Hepatocyte (in vitro differentiated cells): ENCODE measurements around the gene POF1B. TPM values are rescaled to one million over a fixed set of nuclear protein-coding genes. Genes with fewer than 3 reads are reported as not detected.

Source experiments
- DNase-seq: peaks from one replicate; pipeline ENCODE4 v3.0.0-alpha.2; 2016; ENCODE audit warnings: low spot score
- H2AFZ ChIP-seq: fragments of 200-600 bp; sonication (generic); 2 replicates; pipeline ENCODE4 v1.6.0; 2016; ENCODE audit warnings: antibody characterized with exemption, mild to moderate bottlenecking
- H3K27ac ChIP-seq: fragments of 200-600 bp; sonication (generic); 2 replicates; pipeline ENCODE4 v1.5.1; 2016; ENCODE audit warnings: mild to moderate bottlenecking
- H3K27me3 ChIP-seq: fragments of 200-600 bp; sonication (generic); 2 replicates; pipeline ENCODE4 v1.6.1; 2016
- H3K36me3 ChIP-seq: fragments of 200-600 bp; sonication (generic); replicated peaks from 2 replicates; pipeline ENCODE4 v1.5.1; 2016; ENCODE audit warnings: low read depth; ENCODE audit not compliant: insufficient read depth
- H3K4me1 ChIP-seq: fragments of 200-600 bp; sonication (generic); 2 replicates; pipeline ENCODE4 v1.5.1; 2016; ENCODE audit warnings: mild to moderate bottlenecking, moderate library complexity; ENCODE audit not compliant: insufficient read depth
- H3K4me2 ChIP-seq: fragments of 200-600 bp; sonication (generic); 2 replicates; pipeline ENCODE4 v1.6.0; 2016
- H3K4me3 ChIP-seq: fragments of 200-600 bp; sonication (generic); 2 replicates; pipeline ENCODE4 v1.5.1; 2016; ENCODE audit warnings: mild to moderate bottlenecking
- H3K79me2 ChIP-seq: fragments of 200-600 bp; sonication (generic); 2 replicates; pipeline ENCODE4 v1.6.0; 2017; ENCODE audit warnings: mild to moderate bottlenecking
- H3K9me2 ChIP-seq: fragments of 200-600 bp; sonication (generic); replicated peaks from 2 replicates; pipeline ENCODE4 v1.6.0; 2017; ENCODE audit warnings: mild to moderate bottlenecking; ENCODE audit not compliant: insufficient read depth
- H3K9me3 ChIP-seq: fragments of 200-600 bp; sonication (generic); 2 replicates; pipeline ENCODE4 v1.5.1; 2016; ENCODE audit warnings: low read depth, mild to moderate bottlenecking
- H4K20me1 ChIP-seq: fragments of 200-600 bp; sonication (generic); 2 replicates; pipeline ENCODE4 v1.6.0; 2016; ENCODE audit warnings: mild to moderate bottlenecking; ENCODE audit not compliant: insufficient read depth, poor library complexity, severe bottlenecking
- EZH2 ChIP-seq: fragments of 200-600 bp; sonication (generic); IDR thresholded peaks from 2 replicates; pipeline ENCODE4 v1.6.1; 2016; ENCODE audit warnings: antibody characterized with exemption, mild to moderate bottlenecking, borderline replicate concordance
- EZH2phosphoT487 ChIP-seq: fragments of 200-600 bp; sonication (generic); IDR thresholded peaks from one replicate; pipeline ENCODE4 v1.6.1; 2018; ENCODE audit warnings: antibody characterized with exemption, mild to moderate bottlenecking, low read depth, moderate library complexity; ENCODE audit not compliant: unreplicated experiment, severe bottlenecking
- WGBS: methylation state at CpG from one replicate; pipeline ENCODE4 v1.1.6; 2016; ENCODE audit warnings: low lambda C conversion rate; ENCODE audit errors: missing lambda C conversion rate; 5-methylcytosine and 5-hydroxymethylcytosine counted together
- polyA plus RNA-seq: library from polyadenylated mRNA; unstranded; fragments of >200 nt; fragmentation: Nextera tagmentation; extraction: Ambion mirVana; gene quantifications from 2 replicates; pipeline ENCODE4 v1.2.1, GENCODE V29; 2016
- total RNA-seq: library from RNA; depleted of rRNA; stranded (reverse); fragments of >200 nt; gene quantifications from 2 replicates; pipeline ENCODE4 v1.2.3, GENCODE V29; 2014
- TF ChIP-seq, protein P1 (sequence below): fragments of 200-600 bp; sonication (generic); IDR thresholded peaks from 2 replicates; pipeline ENCODE4 v1.5.1; 2016; ENCODE audit warnings: antibody characterized with exemption, mild to moderate bottlenecking; ENCODE audit not compliant: poor library complexity

POF1B gene
- total RNA-seq (33.4 and 35.2 TPM in 2 replicates), polyA plus RNA-seq (11.3 and 11.8 TPM in 2 replicates)

DNA sequence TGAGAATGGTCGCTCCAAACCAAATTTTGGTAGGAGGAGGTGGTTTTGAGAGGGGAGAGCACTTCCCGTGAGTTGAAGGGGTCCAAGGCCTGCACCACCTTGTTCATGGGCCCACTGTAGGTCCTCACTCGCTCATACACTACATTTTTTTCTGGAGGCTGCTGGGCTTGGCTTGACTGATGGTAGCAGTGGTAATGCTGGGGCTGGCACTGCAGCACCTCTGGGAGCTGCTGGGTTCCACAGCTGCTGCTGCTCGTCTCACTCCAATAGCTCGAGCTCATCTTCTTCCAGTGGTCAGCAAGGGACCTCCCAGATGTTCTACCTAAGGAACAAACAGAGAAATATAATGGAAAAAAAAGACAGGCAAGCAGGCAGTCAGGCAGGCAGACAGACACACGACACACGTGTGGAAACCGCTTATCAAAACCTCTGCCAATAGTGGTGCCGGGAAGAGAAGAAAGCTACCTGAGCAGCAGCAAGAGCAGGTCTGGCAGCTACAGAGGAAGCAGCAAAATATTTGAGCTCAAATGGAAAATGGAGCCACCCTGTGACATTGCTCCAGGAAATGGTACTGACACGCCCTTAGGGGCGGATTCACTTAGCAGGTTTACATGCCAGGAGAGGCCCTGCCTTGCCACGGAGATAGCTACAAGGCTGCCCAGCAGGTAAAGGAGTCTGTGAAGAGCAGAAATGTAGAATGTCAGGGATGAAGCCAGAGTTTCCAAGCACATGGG lies at the start of gene POF1B:
Gene POF1B (minus strand): TSS at position 492 of the 734 bp plus-strand sequence. CDS start 211 bp downstream, at position 281.
- H3K36me3 ChIP-seq = no peaks in the 10 kb centered on the region
- no peaks in the 10 kb centered on the region for H3K9me3 ChIP-seq
- H3K4me2 ChIP-seq = peak within 1 kb of the TSS; percentile 51
- peaks cover 13% of the 10 kb centered on the region for H3K79me2 ChIP-seq
- H3K4me3 ChIP-seq = peak within 1 kb of the TSS; percentile 26
- TF ChIP-seq EZH2phosphoT487 (no peak), EZH2 (no peak)
- TF ChIP-seq, protein P1, sequence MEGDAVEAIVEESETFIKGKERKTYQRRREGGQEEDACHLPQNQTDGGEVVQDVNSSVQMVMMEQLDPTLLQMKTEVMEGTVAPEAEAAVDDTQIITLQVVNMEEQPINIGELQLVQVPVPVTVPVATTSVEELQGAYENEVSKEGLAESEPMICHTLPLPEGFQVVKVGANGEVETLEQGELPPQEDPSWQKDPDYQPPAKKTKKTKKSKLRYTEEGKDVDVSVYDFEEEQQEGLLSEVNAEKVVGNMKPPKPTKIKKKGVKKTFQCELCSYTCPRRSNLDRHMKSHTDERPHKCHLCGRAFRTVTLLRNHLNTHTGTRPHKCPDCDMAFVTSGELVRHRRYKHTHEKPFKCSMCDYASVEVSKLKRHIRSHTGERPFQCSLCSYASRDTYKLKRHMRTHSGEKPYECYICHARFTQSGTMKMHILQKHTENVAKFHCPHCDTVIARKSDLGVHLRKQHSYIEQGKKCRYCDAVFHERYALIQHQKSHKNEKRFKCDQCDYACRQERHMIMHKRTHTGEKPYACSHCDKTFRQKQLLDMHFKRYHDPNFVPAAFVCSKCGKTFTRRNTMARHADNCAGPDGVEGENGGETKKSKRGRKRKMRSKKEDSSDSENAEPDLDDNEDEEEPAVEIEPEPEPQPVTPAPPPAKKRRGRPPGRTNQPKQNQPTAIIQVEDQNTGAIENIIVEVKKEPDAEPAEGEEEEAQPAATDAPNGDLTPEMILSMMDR = no peak
- no peaks in the 10 kb centered on the region for H3K9me2 ChIP-seq
- 59% methylated on average over 12 of the region's 12 CpGs for WGBS
- no peaks in the 10 kb centered on the region for H4K20me1 ChIP-seq
- H3K27ac ChIP-seq = peak within 1 kb of the TSS; percentile 91
- DNase-seq = peak; percentile 64
- H3K4me1 ChIP-seq = no peaks in the 10 kb centered on the region
- no peaks in the 10 kb centered on the region for H3K27me3 ChIP-seq
- H2AFZ ChIP-seq = no peak within 1 kb of the TSS

DNA sequence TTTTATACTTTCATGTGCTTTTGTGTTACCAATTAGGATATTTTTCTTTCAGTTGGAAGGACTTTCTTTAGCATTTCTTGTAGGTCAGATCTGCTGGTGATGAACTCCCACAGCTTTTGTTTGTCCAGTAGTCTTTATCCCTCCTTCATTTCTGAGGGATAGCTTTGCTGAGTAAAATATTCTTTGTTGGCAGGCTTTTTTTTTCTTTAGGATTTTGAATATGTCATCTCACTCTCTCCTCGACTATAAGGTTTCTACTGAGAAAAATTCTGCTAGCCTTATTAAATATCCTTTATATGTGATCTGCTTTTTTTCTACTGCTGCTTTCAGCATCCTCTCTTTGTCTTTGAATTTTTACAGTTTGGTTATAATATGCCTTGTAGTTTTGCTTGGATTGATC lies 49.6 kb upstream of the POF1B start:
- Histone ChIP-seq H3K4me2 (no peak overlapping the region), H3K36me3 (no peaks in the 10 kb centered on the region), H2AFZ (no peak overlapping the region), H3K4me1 (no peaks in the 10 kb centered on the region), H3K9me3 (no peaks in the 10 kb centered on the region), H3K79me2 (no peaks in the 10 kb centered on the region), H4K20me1 (no peaks in the 10 kb centered on the region), H3K9me2 (no peaks in the 10 kb centered on the region), H3K27me3 (no peaks in the 10 kb centered on the region), H3K4me3 (no peak overlapping the region), H3K27ac (no peak overlapping the region)
- no peak for TF ChIP-seq EZH2
- TF ChIP-seq, protein P1 = no peak
- no peak for TF ChIP-seq EZH2phosphoT487
- 81% methylated on average over 1 of the region's 1 CpG for WGBS
- DNase-seq = no peak

- Histone ChIP-seq H2AFZ (no peak overlapping the region), H3K36me3 (no peaks in the 10 kb centered on the region), H3K27ac (no peak overlapping the region), H3K79me2 (no peaks in the 10 kb centered on the region), H3K4me2 (no peak overlapping the region), H3K4me3 (no peak overlapping the region), H3K27me3 (no peaks in the 10 kb centered on the region), H3K9me3 (no peaks in the 10 kb centered on the region), H3K4me1 (no peaks in the 10 kb centered on the region), H3K9me2 (no peaks in the 10 kb centered on the region), H4K20me1 (no peaks in the 10 kb centered on the region)
- TF ChIP-seq EZH2 = no peak
- TF ChIP-seq, protein P1 = no peak
- DNase-seq = no peak
Measured at GRCh38 chrX:85419293-85419692, 39.8 kb upstream of the POF1B start.
